ENCODE measurements around the gene STUB1.

STUB1 gene

GRCh38 chr16:714558-715476 is 34.6 kb downstream of the STUB1 start, which contains the start of gene METRN:
METRN (plus strand) TSS chr16:715118; CDS start chr16:715290, 172 bp downstream.
- DNase-seq = peak; percentile 90

GRCh38 chr16:715477-716199 is 35.4 kb downstream of the STUB1 start:
- no peak for DNase-seq

GRCh38 chr16:716200-716568 is 36.0 kb downstream of the STUB1 start:
- DNase-seq = no peak

- DNase-seq = no peak
Observed at GRCh38 chr16:716768-717325, 36.6 kb downstream of the STUB1 start.

- no peak for DNase-seq
Observed at GRCh38 chr16:717450-718245, 37.4 kb downstream of the STUB1 start.

- no peak for DNase-seq
Observed at GRCh38 chr16:718389-718788, 38.2 kb downstream of the STUB1 start.

GRCh38 chr16:718922-719321 is 38.7 kb downstream of the STUB1 start:
- DNase-seq = no peak

GRCh38 chr16:719815-720446 is 39.7 kb downstream of the STUB1 start:
- no peak for DNase-seq

- DNase-seq = no peak
Observed at GRCh38 chr16:720447-720989, 40.3 kb downstream of the STUB1 start.

GRCh38 chr16:720990-721764 is 41.0 kb downstream of the STUB1 start, which contains the start of gene ANTKMT:
ANTKMT (plus strand) TSS chr16:721146; CDS start chr16:721275, 129 bp downstream.
- peak; percentile 74 for DNase-seq

- peak; percentile 35 for DNase-seq
Observed at GRCh38 chr16:721765-722540, 41.7 kb downstream of the STUB1 start.

- no peak for DNase-seq
Observed at GRCh38 chr16:722835-723633, 42.8 kb downstream of the STUB1 start.

- DNase-seq = no peak
Observed at GRCh38 chr16:723695-724094, 43.5 kb downstream of the STUB1 start.

GRCh38 chr16:724188-725040 is 44.2 kb downstream of the STUB1 start:
- DNase-seq = no peak

- no peak for DNase-seq
Observed at GRCh38 chr16:725041-725376, 44.8 kb downstream of the STUB1 start.

- DNase-seq = no peak
Observed at GRCh38 chr16:725463-726187, 45.4 kb downstream of the STUB1 start.

- DNase-seq = no peak
Observed at GRCh38 chr16:726188-726437, 45.9 kb downstream of the STUB1 start.
